SK-N-MC (cell line): ENCODE data around the gene RBMS3.

ENCODE experiments used
- DNase-seq: peaks from one replicate; pipeline ENCODE4 v3.0.0-alpha.2; 2011; ENCODE audit warnings: low read depth, low spot score
- H3K27ac ChIP-seq: fragments of 200-600 bp; sonication (generic); 2 replicates; pipeline ENCODE4 v1.5.1; 2016; ENCODE audit warnings: mixed run types
- H3K36me3 ChIP-seq: fragments of 200-600 bp; sonication (generic); 2 replicates; pipeline ENCODE4 v1.6.1; 2017; ENCODE audit warnings: antibody characterized with exemption, low read length, mixed read lengths; ENCODE audit not compliant: insufficient read depth
- H3K4me3 ChIP-seq: fragments of 200-600 bp; sonication (generic); 2 replicates; pipeline ENCODE4 v1.5.1; 2016
- H3K9ac ChIP-seq: fragments of 200-600 bp; sonication (generic); 2 replicates; pipeline ENCODE4 v1.8.0; 2017; ENCODE audit warnings: mixed run types, mixed read lengths; ENCODE audit not compliant: insufficient read length
- H3K9me3 ChIP-seq: fragments of 200-600 bp; sonication (generic); 2 replicates; pipeline ENCODE4 v1.6.1; 2017; ENCODE audit warnings: low read depth, mild to moderate bottlenecking, antibody characterized with exemption, low read length, moderate library complexity, mixed read lengths
- EZH2 ChIP-seq: fragments of 200-600 bp; sonication (generic); IDR thresholded peaks from one replicate; pipeline ENCODE4 v1.6.1; 2017; ENCODE audit warnings: antibody characterized with exemption
- FOXP2 ChIP-seq: optimal IDR thresholded peaks from 2 replicates; pipeline ENCODE3; 2011; ENCODE audit warnings: mild to moderate bottlenecking, moderate library complexity; ENCODE audit not compliant: insufficient read depth; ENCODE audit errors: extremely low read length, control extremely low read depth
- POLR2AphosphoS5 ChIP-seq: IDR thresholded peaks from 2 replicates; pipeline ENCODE4 v1.6.1; 2012; ENCODE audit warnings: mild to moderate bottlenecking, low read depth, low read length, borderline replicate concordance

RBMS3 gene

DNA sequence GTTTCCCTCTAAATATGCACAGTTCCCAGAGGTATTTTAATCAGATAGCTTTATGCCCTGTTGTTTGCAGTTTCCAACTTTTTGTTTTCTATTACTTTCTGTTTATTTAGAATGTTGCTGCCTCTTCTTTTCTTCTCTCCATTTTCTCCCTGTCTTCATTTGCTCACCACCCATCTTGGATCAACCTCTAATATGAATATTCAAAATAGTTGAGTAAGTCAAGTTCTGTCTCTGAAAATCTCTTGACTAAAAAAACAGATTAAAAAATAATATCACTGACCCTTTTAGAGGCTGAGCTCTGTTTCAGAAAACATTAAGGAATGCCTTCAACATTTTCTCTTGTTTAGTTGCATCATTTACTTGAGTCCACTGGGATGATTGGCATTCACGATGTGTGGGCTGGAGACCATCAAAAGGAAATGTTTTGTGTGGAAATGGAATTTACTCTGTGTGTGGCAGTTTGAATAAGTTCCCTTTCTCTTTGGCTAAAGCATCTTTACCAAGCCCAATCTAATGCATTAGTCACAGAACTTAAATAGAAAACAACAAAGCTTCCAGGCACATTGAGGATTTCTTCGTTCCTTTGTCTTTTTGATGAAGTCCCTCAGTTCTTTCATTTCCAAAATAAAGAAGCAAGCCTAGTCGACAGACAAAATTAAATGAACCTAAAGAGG lies 691.6 kb downstream of the RBMS3 start:
- no peak for TF ChIP-seq FOXP2
- no peak for TF ChIP-seq POLR2AphosphoS5
- no peak for TF ChIP-seq EZH2
- H3K9ac ChIP-seq = no peak overlapping the region

DNA sequence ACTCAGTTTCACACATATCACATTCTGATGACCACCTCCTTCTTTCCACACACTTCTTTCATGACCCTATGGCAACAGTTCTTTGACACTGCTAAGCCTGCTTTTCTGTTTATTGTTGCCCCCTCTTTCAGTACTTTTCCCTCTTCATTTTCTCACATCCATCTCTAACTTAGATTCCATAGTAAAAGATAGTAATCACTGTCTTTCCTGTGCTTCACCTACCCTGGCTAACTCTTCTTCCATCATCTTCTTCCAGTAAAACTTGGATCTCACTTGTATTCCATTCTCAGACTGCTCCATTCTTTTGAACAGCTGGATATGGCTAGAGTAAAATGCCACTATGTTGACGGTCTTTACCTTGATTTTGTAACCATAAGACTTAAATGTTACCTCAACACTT lies 692.9 kb downstream of the RBMS3 start:
- Histone ChIP-seq H3K36me3 (no peaks in the 10 kb centered on the region), H3K9me3 (no peaks in the 10 kb centered on the region), H3K9ac (no peak overlapping the region), H3K27ac (no peak overlapping the region), H3K4me3 (no peak overlapping the region)
- DNase-seq = no peak
- no peak for TF ChIP-seq POLR2AphosphoS5
- no peak for TF ChIP-seq EZH2
- no peak for TF ChIP-seq FOXP2

More for the DNA sequence above, 691.6 kb downstream of the RBMS3 start:
- Histone ChIP-seq H3K27ac (no peak overlapping the region), H3K36me3 (no peaks in the 10 kb centered on the region), H3K9me3 (no peaks in the 10 kb centered on the region), H3K4me3 (no peak overlapping the region)
- no peak for DNase-seq

DNA sequence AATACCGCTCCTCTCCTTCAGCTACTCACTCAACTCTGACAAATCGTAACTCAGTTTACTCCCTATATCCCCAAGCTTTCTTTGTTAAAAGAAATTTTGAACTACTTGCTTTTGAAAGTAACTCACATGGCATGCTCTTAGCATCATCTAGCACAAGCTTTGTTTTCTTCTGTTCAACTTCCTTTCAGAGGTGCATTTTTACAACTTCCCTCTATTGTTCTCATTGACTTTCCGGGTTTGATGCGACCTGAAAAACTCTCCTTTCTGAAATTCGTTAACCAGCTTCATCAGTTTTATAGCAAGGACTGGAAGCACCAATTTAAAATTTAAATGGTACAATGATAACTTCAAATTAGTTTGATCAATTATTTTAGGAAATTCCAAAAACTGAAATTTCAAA lies 696.0 kb downstream of the RBMS3 start:
- Histone ChIP-seq H3K9me3 (no peaks in the 10 kb centered on the region), H3K27ac (no peak overlapping the region), H3K4me3 (no peak overlapping the region), H3K36me3 (no peaks in the 10 kb centered on the region), H3K9ac (no peak overlapping the region)
- no peak for TF ChIP-seq EZH2
- no peak for TF ChIP-seq FOXP2
- no peak for DNase-seq

DNA sequence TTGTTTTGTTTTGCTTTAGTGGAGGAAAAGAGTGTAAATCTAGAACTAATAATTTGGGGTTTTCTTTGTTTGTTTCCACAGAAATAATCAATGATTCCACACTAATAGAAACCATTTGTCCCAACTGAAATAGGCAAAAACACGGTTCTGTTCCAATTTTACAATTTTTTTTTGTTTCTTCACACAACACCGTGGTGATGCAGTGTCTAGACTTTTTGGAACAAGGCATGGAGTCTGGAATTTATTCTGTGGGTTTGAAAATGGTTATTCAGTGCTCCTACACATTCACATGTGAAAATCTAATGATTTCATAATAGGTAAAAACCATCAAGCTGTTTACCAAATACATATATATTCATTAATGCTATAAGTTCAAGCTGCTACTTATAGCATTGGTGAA lies 696.5 kb downstream of the RBMS3 start:
- no peaks in the 10 kb centered on the region for H3K9me3 ChIP-seq

DNA sequence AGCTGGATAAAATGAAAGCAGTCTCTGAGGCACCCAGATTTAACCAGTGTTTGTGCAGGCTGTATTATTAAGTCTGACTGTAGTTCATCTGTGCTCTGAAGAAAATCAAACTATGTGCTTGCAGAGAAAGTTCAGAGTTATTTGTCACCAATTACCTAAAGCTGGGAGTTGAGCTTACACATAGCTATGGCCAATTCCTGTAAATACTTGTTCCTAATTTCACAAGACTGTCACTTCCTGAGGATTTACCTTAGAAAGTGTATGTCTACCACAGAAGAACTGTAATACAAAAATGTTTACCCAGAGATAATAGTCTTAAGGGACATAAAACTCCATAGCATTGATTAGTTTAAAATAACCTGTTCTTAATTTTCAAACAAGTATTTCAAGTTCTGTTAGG lies 697.2 kb downstream of the RBMS3 start:
- no peak overlapping the region for H3K9ac ChIP-seq
- TF ChIP-seq EZH2 = no peak
- TF ChIP-seq POLR2AphosphoS5 = no peak
- no peaks in the 10 kb centered on the region for H3K9me3 ChIP-seq
- H3K27ac ChIP-seq = no peak overlapping the region
- no peaks in the 10 kb centered on the region for H3K36me3 ChIP-seq
- no peak overlapping the region for H3K4me3 ChIP-seq
- DNase-seq = no peak

More for the DNA sequence above, 696.5 kb downstream of the RBMS3 start:
- Histone ChIP-seq H3K9ac (no peak overlapping the region), H3K4me3 (no peak overlapping the region), H3K27ac (no peak overlapping the region), H3K36me3 (no peaks in the 10 kb centered on the region)
- TF ChIP-seq POLR2AphosphoS5 = no peak
- TF ChIP-seq FOXP2 = no peak
- no peak for TF ChIP-seq EZH2
- DNase-seq = no peak

DNA sequence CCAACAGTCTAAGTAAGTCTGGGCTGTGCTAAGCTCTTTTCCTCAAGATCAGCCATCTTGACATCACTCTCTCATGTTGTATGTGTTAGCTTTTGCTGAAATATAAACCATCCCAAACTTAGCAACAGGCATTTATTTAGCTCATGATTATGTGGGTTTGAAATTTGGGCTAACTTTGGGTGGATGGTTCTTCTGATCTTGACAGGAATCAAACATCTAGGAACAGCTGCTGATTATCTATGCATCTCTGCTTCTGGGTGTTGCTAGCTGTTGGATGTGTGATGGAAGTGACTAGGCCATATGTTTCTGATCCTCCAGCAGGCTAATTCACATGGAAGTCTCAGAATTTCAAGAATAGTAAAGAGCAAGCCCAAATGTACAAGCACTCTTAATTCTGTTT lies 710.3 kb downstream of the RBMS3 start:
- Histone ChIP-seq H3K36me3 (no peaks in the 10 kb centered on the region), H3K9ac (no peak overlapping the region), H3K9me3 (no peaks in the 10 kb centered on the region), H3K27ac (no peak overlapping the region), H3K4me3 (no peak overlapping the region)
- DNase-seq = no peak
- TF ChIP-seq FOXP2 (no peak), EZH2 (no peak), POLR2AphosphoS5 (no peak)

DNA sequence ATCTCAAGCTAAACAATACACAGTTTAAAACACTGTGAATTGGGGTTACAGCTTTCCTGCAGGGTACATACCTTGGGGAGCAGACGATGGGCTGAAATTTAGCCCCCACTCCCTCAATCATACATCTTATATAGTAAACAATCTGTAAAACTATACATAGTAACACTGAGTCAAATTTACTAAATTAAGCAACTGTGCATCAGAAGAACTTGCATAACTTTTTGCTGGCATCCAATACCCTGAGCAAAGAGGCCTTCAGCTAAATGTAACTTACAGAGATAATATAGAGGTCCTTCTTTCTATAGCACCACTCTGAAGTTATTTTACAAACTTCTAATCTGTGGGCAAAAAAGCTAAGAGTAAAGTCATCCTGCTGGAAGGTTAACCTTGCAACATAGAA lies 721.9 kb downstream of the RBMS3 start:
- Histone ChIP-seq H3K36me3 (no peaks in the 10 kb centered on the region), H3K9me3 (no peaks in the 10 kb centered on the region), H3K9ac (no peak overlapping the region), H3K4me3 (no peak overlapping the region), H3K27ac (no peak overlapping the region)
- DNase-seq = no peak
- TF ChIP-seq POLR2AphosphoS5 (no peak), EZH2 (no peak), FOXP2 (no peak)

DNA sequence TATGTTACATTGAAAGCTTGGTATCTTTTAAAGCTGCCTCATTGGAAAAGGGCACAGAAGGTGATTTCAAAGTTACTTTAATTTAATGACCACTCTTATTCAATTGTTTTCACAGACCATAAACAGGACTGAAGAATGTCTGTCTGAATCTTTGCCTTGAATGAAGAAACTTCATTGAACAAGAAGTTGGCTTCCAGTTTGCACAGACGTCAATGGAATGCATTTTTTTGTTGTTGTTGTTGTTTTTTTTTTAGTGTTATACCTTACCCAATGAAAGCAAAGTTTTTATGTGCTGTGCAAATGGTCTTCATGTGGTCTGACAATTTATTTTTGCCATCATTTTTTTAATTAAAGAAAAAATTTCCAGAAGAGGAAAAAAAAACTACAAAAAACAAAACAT lies 722.9 kb downstream of the RBMS3 start:
- TF ChIP-seq FOXP2 (no peak), POLR2AphosphoS5 (no peak), EZH2 (no peak)
- DNase-seq = no peak
- Histone ChIP-seq H3K36me3 (no peaks in the 10 kb centered on the region), H3K9ac (no peak overlapping the region), H3K4me3 (no peak overlapping the region), H3K9me3 (no peaks in the 10 kb centered on the region), H3K27ac (no peak overlapping the region)

DNA sequence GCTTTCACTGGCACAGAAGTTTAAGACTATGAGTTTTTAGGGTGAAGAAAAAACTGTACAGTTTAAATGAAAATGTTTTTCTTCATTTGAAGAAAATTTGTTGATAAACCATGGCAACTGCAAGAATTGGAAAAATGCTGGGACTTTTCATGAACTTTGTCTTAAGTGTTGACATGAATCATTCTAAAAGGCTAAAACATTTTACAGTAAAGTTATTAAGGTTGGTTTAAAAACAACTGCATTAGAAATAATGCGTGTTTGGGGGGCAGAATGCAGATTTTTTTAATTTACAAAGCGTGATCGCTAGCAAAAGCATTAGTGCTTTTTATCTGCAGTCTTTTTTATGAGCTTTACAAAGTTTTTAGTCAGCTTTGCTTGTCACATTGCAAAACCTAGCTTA lies 723.6 kb downstream of the RBMS3 start:
- TF ChIP-seq POLR2AphosphoS5 = no peak
- TF ChIP-seq FOXP2 = no peak
- no peak for TF ChIP-seq EZH2
- H3K4me3 ChIP-seq = no peak overlapping the region
- H3K9me3 ChIP-seq = no peaks in the 10 kb centered on the region
- H3K36me3 ChIP-seq = no peaks in the 10 kb centered on the region
- DNase-seq = no peak
- no peak overlapping the region for H3K27ac ChIP-seq
- H3K9ac ChIP-seq = no peak overlapping the region
